ENCODE data around the gene RSPO3. TPM values are rescaled to one million over a fixed set of nuclear protein-coding genes. Genes with fewer than 3 reads are reported as not detected.

RSPO3 gene
- total RNA-seq, 1 donor from 2014 or later, result 8.0 TPM

DNA sequence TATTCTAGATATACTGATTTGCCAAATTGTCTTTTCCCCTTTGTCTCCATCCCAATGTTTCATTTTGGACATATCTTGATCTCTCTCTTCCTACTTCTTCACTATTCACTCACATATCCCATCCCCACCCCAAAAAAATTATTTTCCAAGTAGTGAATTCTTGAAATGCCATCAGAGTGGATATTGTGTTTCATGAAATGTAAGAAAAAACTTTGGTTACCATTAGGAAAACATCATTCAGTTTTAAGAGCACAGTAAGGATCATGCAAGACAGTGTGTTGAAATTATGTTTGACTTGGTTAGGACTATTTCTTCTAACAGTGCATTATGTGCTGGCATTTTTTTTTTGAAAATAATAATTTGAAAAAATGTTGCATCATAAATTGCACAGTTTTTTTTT lies 5.7 kb downstream of the RSPO3 start:
- Histone ChIP-seq H3K4me1 (peaks cover 23% of the 10 kb centered on the region), H3K4me3 (no peak overlapping the region), H3K36me3 (no peaks in the 10 kb centered on the region), H3K9me3 (no peaks in the 10 kb centered on the region), H3K27ac (no peak overlapping the region), H3K27me3 (ENCODE audit: low read depth) (peaks cover 29% of the 10 kb centered on the region)
- ATAC-seq (no peak), DNase-seq (no peak)
- TF ChIP-seq, protein P1, sequence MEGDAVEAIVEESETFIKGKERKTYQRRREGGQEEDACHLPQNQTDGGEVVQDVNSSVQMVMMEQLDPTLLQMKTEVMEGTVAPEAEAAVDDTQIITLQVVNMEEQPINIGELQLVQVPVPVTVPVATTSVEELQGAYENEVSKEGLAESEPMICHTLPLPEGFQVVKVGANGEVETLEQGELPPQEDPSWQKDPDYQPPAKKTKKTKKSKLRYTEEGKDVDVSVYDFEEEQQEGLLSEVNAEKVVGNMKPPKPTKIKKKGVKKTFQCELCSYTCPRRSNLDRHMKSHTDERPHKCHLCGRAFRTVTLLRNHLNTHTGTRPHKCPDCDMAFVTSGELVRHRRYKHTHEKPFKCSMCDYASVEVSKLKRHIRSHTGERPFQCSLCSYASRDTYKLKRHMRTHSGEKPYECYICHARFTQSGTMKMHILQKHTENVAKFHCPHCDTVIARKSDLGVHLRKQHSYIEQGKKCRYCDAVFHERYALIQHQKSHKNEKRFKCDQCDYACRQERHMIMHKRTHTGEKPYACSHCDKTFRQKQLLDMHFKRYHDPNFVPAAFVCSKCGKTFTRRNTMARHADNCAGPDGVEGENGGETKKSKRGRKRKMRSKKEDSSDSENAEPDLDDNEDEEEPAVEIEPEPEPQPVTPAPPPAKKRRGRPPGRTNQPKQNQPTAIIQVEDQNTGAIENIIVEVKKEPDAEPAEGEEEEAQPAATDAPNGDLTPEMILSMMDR (IDR thresholded peaks at IDR 0.05), result no peak
- intact Hi-C loops (cut with DNase I), result no loop called here

DNA sequence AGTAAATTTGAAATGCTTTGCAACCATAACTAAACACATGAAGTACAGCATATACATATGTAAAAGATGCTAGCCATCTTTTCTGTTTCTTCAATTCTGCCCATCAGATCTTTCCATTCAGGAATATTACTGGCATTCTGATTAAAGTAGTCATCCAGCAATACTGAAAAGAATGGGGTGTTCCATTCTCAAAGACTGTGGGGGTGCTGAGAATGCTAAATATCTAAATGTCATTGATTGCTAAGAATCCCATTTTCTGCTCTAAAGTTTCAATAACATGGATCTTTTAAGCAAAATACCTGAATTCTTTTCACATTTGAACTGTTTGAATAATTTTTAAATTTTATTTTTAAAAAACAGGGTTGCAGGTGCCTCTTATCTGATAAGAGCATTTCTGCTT lies 6.2 kb downstream of the RSPO3 start:
- intact Hi-C loops (cut with DNase I), result no loop called here
- no peak overlapping the region for H3K27ac ChIP-seq

DNA sequence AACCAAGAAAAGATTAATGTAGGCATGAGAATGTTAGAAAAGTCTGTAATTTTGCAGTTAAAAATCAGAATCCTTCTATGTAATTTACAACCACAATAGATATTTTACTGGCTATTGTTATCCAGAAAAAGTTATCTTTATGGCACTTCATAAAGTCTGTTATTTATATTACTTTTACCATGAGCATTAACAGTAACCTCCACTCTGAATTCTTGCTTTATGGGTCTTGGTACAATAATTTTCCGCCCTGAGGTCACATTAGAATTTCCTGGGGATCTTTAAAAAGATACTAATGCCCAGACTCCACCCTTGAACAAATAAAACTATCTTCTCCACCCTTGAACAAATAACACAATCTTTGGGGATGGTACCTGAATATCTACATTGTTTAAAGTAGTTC lies 9.6 kb downstream of the RSPO3 start:
- no peaks in the 10 kb centered on the region for H3K36me3 ChIP-seq
- H3K9me3 ChIP-seq, result no peaks in the 10 kb centered on the region
- no peak overlapping the region for H3K4me3 ChIP-seq
- ATAC-seq (no peak), DNase-seq (no peak)
- TF ChIP-seq, protein P1 (IDR thresholded peaks at IDR 0.05), result no peak
- no peaks in the 10 kb centered on the region for H3K27me3 ChIP-seq (ENCODE audit: low read depth)
- peaks cover 9% of the 10 kb centered on the region for H3K4me1 ChIP-seq
- intact Hi-C loops (cut with DNase I), result no loop called here
- no peak overlapping the region for H3K27ac ChIP-seq

More for the DNA sequence above, 6.2 kb downstream of the RSPO3 start:
- no peak overlapping the region for H3K4me3 ChIP-seq
- ATAC-seq, result no peak
- TF ChIP-seq, protein P1 (IDR thresholded peaks at IDR 0.05), result no peak
- peaks cover 24% of the 10 kb centered on the region for H3K27me3 ChIP-seq (ENCODE audit: low read depth)
- peaks cover 18% of the 10 kb centered on the region for H3K4me1 ChIP-seq
- no peak for DNase-seq
- no peaks in the 10 kb centered on the region for H3K36me3 ChIP-seq
- no peaks in the 10 kb centered on the region for H3K9me3 ChIP-seq

DNA sequence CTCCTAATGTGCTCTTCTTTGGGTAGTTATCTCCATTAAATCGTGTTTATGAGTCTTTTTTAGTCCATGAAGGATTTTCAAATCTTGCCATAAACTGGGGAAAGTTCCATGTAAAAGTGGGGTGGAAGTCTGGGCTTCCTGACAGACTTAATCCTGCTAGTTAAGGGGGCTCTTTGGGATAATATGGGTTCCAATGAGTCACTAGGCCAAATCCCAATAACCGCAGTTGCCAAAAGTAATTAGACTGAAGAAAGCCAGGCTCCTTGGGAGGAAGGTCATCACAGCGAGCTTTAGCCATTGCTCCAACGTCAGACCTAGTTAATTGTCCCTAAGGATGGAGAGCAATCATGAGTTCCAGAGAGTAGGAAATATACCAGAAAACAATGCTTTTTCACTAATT lies 10.8 kb downstream of the RSPO3 start:
- intact Hi-C loops (cut with DNase I), result no loop called here
- DNase-seq, result no peak
- H3K27ac ChIP-seq, result no peak overlapping the region
- TF ChIP-seq, protein P1 (IDR thresholded peaks at IDR 0.05), result no peak
- H3K4me1 ChIP-seq, result peaks cover 9% of the 10 kb centered on the region
- no peak overlapping the region for H3K4me3 ChIP-seq
- ATAC-seq, result no peak
- no peaks in the 10 kb centered on the region for H3K27me3 ChIP-seq (ENCODE audit: low read depth)
- H3K9me3 ChIP-seq, result no peaks in the 10 kb centered on the region
- no peaks in the 10 kb centered on the region for H3K36me3 ChIP-seq

DNA sequence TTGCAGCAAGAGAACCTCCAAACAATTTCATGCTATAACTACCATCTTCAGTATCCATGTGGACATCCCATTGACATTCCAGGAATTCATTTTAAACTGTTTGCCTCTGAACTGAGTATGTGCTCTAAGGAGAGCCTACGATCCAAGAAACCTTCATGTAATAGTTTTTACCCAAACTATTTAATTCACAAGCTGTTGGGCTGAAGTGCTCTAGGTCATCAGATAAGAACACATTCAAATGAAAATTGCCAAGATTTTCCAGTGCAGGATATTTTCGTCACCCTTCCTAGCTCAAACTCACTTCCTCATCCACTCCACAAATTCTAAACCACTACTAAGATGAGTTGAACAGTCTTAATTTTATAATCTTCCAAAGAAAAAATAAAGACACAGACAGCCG lies 12.8 kb downstream of the RSPO3 start:
- Histone ChIP-seq H3K36me3 (no peaks in the 10 kb centered on the region), H3K4me3 (no peak overlapping the region), H3K4me1 (peaks cover 9% of the 10 kb centered on the region), H3K27me3 (ENCODE audit: low read depth) (no peaks in the 10 kb centered on the region), H3K9me3 (no peaks in the 10 kb centered on the region), H3K27ac (no peak overlapping the region)
- intact Hi-C loops (cut with DNase I), result no loop called here
- TF ChIP-seq, protein P1 (IDR thresholded peaks at IDR 0.05), result no peak
- no peak for DNase-seq
- ATAC-seq, result peak; percentile 21 to 69

All from lower lobe of right lung (tissue), 2 donors.